Measurements from ENCODE around the gene GIGYF1.
A peak's percentile ranks its signal among the peaks of the same experiment; 100 is the strongest.

- TF ChIP-seq POLR2A (IDR thresholded peaks at IDR 0.05; ENCODE audit: extremely low read depth, insufficient read length) (peak; percentile 6), CTCF (IDR thresholded peaks at IDR 0.05; ENCODE audit: low read depth, low read length) (no peak)
- TF ChIP-seq, protein P1, sequence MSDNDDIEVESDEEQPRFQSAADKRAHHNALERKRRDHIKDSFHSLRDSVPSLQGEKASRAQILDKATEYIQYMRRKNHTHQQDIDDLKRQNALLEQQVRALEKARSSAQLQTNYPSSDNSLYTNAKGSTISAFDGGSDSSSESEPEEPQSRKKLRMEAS (IDR thresholded peaks at IDR 0.05; ENCODE audit: low read depth, low read length), result no peak
These were observed 13.3 kb downstream of the GIGYF1 start for GRCh38 chr7:100680576-100681271.
